Tibial nerve (tissue), 4 donors: ENCODE measurements around the gene MYO1B.

Experiments
- EP300 ChIP-seq, 2 donors: sonication (generic); formaldehyde crosslinking; IDR thresholded peaks; one replicate each; pipeline ENCODE4 v1.6.1; 2017; ENCODE audit warnings: antibody characterized with exemption in 2 of 2, mild to moderate bottlenecking in 1 of 2
- POLR2A ChIP-seq, 2 donors: fragments of 450-650 bp; IDR thresholded peaks; one replicate each; pipeline ENCODE4 v1.6.1; 2017; ENCODE audit warnings: antibody characterized with exemption in 2 of 2, mild to moderate bottlenecking in 2 of 2, moderate library complexity in 2 of 2
- TF ChIP-seq, protein P1 (sequence below), 5 experiments: fragments of 200-600 bp in 3 of 5; fragments of 450-650 bp in 2 of 5; sonication (generic) in 3 of 5; IDR thresholded peaks; one replicate each; pipeline ENCODE4 v1.5.1; 2016 to 2019; ENCODE audit warnings: antibody characterized with exemption in 5 of 5, mild to moderate bottlenecking in 3 of 5, moderate library complexity in 2 of 5

DNA sequence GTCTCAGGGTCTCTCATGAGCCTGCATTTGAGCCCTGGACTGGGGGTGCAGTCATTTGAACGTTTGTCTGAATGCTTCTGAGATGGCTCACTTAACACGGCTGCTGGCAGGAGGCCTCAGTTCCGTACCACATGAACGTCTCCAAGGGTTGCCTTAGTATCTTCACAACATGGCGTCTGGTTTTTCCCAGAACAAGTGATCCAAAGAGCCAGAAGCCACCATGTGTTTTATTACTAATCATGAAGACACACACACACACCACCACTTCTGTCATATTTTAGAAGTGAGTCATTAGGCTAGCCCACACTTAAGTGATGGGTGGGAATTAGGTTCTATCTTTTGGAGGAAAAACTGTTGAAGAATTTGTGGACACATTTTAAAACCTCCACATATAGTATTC lies 15.0 kb upstream of the MYO1B start:
- TF ChIP-seq, protein P1, sequence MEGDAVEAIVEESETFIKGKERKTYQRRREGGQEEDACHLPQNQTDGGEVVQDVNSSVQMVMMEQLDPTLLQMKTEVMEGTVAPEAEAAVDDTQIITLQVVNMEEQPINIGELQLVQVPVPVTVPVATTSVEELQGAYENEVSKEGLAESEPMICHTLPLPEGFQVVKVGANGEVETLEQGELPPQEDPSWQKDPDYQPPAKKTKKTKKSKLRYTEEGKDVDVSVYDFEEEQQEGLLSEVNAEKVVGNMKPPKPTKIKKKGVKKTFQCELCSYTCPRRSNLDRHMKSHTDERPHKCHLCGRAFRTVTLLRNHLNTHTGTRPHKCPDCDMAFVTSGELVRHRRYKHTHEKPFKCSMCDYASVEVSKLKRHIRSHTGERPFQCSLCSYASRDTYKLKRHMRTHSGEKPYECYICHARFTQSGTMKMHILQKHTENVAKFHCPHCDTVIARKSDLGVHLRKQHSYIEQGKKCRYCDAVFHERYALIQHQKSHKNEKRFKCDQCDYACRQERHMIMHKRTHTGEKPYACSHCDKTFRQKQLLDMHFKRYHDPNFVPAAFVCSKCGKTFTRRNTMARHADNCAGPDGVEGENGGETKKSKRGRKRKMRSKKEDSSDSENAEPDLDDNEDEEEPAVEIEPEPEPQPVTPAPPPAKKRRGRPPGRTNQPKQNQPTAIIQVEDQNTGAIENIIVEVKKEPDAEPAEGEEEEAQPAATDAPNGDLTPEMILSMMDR (IDR thresholded peaks at IDR 0.05) = no peak
- no peak for TF ChIP-seq POLR2A (IDR thresholded peaks at IDR 0.05)
- no peak for TF ChIP-seq EP300 (IDR thresholded peaks at IDR 0.05)
